ENCODE data around the gene STIM1. TPM values are rescaled to one million over a fixed set of nuclear protein-coding genes. Genes with fewer than 3 reads are reported as not detected.

STIM1 gene
- total RNA-seq, 1 experiment from 2014 or later, result 18.0 TPM

DNA sequence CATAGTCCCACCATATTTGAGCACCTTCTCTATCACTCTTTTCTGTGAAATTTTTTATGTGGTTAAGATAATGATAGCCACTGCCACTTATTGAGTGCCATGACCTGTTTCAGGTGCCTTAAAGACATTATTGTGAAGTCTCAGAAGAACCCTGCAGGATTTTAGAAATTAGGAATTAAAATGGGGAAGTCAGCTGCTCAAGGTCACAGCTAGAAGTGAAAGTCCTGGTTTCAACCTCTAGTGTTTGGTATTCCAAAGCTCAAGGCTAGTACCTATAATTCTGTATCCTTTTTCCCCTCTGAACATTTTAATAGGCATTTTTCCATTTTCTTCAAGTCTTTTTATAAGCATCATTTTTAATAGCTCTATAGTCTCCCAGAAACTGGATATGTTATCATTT lies 230.1 kb downstream of the STIM1 start (continued):
- TF ChIP-seq SP1 (CRISPR knock-in tag; conservative IDR thresholded peaks at IDR 0.05), result no peak
- TF ChIP-seq, protein P1, sequence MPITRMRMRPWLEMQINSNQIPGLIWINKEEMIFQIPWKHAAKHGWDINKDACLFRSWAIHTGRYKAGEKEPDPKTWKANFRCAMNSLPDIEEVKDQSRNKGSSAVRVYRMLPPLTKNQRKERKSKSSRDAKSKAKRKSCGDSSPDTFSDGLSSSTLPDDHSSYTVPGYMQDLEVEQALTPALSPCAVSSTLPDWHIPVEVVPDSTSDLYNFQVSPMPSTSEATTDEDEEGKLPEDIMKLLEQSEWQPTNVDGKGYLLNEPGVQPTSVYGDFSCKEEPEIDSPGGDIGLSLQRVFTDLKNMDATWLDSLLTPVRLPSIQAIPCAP (CRISPR knock-in tag; IDR thresholded peaks at IDR 0.05), result no peak
- TF ChIP-seq, protein P2, sequence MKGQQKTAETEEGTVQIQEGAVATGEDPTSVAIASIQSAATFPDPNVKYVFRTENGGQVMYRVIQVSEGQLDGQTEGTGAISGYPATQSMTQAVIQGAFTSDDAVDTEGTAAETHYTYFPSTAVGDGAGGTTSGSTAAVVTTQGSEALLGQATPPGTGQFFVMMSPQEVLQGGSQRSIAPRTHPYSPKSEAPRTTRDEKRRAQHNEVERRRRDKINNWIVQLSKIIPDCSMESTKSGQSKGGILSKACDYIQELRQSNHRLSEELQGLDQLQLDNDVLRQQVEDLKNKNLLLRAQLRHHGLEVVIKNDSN (CRISPR knock-in tag; IDR thresholded peaks at IDR 0.05), result no peak
- TF ChIP-seq NFE2L1 (CRISPR knock-in tag; IDR thresholded peaks at IDR 0.05), result no peak

DNA sequence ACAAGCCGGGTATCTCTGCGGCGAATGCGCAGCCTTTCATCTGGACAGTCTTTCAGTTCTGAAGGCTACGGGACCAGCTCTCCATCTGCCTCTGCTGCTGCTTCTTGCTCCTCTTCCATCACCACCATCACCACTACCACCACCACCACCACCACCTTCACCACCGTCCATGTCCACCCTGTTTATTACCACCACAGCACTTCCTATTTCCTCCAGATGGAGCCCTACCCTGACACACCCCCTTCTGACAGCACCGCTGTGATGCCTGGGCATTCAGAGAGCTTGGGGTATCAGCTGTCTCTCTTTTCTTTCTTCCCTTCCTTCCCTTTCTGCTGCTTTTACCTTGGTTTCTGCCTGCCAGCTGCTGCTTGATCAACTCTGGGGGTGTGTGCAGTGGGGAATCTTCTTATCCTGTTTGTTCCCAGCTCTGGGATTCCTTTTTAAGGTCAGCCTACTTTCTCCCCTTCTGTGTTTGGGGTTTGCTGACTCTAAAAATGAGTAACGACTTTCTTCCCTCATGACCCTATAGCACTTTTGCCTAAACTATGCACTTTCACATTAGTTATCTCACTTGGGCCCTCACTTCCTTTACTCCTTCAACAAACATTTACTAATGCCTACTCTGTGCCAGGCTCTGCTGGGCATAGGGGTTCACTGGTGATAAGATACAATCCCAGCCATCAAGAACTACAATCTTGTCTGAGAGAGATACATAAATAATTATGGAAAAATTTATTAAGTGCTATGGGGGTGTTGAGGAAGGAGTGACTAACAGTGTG lies 231.3 kb downstream of the STIM1 start:
- ChIA-PET POLR2A (no interaction called here), CTCF (no interaction called here)
- Mint-ChIP-seq H3K4me1 (peaks cover 12% of the 10 kb centered on the region), H3K4me3 (no peak overlapping the region), H3K27me3 (ENCODE audit: low read depth) (no peaks in the 10 kb centered on the region), H3K9me3 (no peaks in the 10 kb centered on the region), H3K36me3 (no peaks in the 10 kb centered on the region), H3K27ac (no peak overlapping the region)
- DNase-seq (ENCODE audit: low spot score), result no peak
- TF ChIP-seq CREM (CRISPR knock-in tag; IDR thresholded peaks at IDR 0.05) (no peak), FOXP4 (CRISPR knock-in tag; IDR thresholded peaks at IDR 0.05) (no peak), ATF2 (CRISPR knock-in tag; IDR thresholded peaks at IDR 0.05; ENCODE audit: borderline replicate concordance, low read depth) (no peak), HMGA2 (CRISPR knock-in tag; IDR thresholded peaks at IDR 0.05) (no peak), PRRX2 (CRISPR knock-in tag; IDR thresholded peaks at IDR 0.05) (no peak), TEAD4 (CRISPR knock-in tag; IDR thresholded peaks at IDR 0.05) (no peak), CREB1 (CRISPR knock-in tag; IDR thresholded peaks at IDR 0.05) (no peak), FOXJ3 (CRISPR knock-in tag; IDR thresholded peaks at IDR 0.05; ENCODE audit: borderline replicate concordance) (no peak), NR2C2 (CRISPR knock-in tag; IDR thresholded peaks at IDR 0.05) (no peak)
- ATAC-seq, result peak; percentile 14; the same call in 1 of the 2 replicates

DNA sequence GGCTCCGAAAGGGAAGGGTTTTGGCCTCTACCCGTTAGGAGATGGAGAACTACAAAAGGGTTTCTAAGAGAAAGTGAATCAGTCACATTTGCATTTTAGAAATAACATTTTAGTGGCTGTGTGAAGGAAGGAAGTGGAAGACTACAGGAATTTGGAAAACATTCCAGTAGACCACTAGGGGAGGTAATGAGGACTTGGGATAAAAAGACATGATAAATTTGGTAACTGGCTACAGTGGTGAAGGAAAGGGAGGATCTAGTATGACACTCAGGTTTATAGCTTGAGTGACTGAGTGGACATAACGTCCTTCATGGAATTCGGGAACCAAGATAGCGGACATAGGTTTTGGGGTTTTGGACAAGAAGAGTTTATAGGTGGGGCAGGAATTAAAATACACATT lies 232.1 kb downstream of the STIM1 start:
- no peaks in the 10 kb centered on the region for H3K36me3 Mint-ChIP-seq
- DNase-seq (ENCODE audit: low spot score), result no peak
- CTCF ChIA-PET, result interaction anchor here (0.5 to 1.1 kb wide), 3 partner anchors 14 to 311 kb away, joined by 3 to 7 read pairs (median 3); no protein-coding TSS in a partner anchor
- TF ChIP-seq, protein P3, sequence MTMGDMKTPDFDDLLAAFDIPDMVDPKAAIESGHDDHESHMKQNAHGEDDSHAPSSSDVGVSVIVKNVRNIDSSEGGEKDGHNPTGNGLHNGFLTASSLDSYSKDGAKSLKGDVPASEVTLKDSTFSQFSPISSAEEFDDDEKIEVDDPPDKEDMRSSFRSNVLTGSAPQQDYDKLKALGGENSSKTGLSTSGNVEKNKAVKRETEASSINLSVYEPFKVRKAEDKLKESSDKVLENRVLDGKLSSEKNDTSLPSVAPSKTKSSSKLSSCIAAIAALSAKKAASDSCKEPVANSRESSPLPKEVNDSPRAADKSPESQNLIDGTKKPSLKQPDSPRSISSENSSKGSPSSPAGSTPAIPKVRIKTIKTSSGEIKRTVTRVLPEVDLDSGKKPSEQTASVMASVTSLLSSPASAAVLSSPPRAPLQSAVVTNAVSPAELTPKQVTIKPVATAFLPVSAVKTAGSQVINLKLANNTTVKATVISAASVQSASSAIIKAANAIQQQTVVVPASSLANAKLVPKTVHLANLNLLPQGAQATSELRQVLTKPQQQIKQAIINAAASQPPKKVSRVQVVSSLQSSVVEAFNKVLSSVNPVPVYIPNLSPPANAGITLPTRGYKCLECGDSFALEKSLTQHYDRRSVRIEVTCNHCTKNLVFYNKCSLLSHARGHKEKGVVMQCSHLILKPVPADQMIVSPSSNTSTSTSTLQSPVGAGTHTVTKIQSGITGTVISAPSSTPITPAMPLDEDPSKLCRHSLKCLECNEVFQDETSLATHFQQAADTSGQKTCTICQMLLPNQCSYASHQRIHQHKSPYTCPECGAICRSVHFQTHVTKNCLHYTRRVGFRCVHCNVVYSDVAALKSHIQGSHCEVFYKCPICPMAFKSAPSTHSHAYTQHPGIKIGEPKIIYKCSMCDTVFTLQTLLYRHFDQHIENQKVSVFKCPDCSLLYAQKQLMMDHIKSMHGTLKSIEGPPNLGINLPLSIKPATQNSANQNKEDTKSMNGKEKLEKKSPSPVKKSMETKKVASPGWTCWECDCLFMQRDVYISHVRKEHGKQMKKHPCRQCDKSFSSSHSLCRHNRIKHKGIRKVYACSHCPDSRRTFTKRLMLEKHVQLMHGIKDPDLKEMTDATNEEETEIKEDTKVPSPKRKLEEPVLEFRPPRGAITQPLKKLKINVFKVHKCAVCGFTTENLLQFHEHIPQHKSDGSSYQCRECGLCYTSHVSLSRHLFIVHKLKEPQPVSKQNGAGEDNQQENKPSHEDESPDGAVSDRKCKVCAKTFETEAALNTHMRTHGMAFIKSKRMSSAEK (CRISPR knock-in tag; IDR thresholded peaks at IDR 0.05; ENCODE audit: borderline replicate concordance), result no peak
- TF ChIP-seq PRDM15 (CRISPR knock-in tag; IDR thresholded peaks at IDR 0.05) (no peak), GTF2I (CRISPR knock-in tag; conservative IDR thresholded peaks at IDR 0.05) (no peak), ZNF232 (CRISPR knock-in tag; IDR thresholded peaks at IDR 0.05) (no peak), CBFB (CRISPR knock-in tag; IDR thresholded peaks at IDR 0.05; ENCODE audit: low read depth) (no peak)

More for the DNA sequence above, 232.1 kb downstream of the STIM1 start:
- POLR2A ChIA-PET, result no interaction called here
- Mint-ChIP-seq H3K27ac (no peak overlapping the region), H3K9me3 (no peaks in the 10 kb centered on the region), H3K27me3 (ENCODE audit: low read depth) (no peaks in the 10 kb centered on the region), H3K4me1 (peaks cover 12% of the 10 kb centered on the region), H3K4me3 (no peak overlapping the region)
- peak; percentile 39 for ATAC-seq

Data from WTC11 (cell line).